GM18499 (cell line): Measurements from ENCODE around the gene CFAP300.

Source experiments
- ATAC-seq: cut with Tn5 transposase; IDR thresholded peaks from one replicate; pipeline ENCODE4 v1.9.1; 2021; ENCODE audit warnings: moderate number of reproducible peaks; ENCODE audit not compliant: insufficient read depth, unreplicated experiment

Gene CFAP300

DNA sequence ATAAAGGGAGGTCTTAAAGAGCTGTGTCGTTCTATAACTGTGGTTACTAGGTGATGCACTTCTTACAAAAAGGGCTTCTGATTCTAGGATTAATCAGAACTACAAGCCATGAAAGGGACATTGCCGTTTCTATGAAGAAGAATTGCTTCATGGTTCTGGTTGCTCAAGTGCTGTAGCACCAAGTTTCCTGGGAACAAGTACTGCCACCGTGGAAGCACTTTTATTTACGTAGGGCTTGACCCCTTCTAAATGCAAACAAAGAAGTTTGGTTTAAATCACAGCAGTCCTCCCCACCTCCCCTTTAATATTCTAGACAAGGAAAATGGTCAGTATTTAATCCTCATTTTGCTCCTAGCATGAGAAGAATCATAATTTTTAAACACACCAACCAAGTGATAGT, 72.8 kb downstream of the CFAP300 start:
- no peak for ATAC-seq

- no peak for ATAC-seq
Measured at GRCh38 chr11:102120437-102120973, 73.3 kb downstream of the CFAP300 start.

DNA sequence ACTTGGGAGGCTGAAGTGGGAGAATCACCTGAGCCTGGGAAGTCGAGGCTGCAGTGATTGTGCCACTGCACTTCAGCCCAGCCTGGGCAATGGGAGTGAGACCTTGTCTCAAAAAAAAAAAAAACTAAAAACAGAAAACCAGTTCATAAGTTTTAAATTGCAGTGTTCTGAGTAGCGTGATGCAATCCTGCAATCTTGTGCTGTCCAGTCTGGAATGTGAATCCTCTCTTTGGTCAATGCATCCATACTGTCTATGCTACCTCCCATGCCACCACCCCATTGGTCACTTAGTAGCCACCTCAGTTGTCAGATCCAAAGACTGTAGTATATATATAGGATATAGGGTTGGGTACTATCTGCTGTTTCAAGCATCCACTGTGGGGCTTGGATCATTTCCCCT, 74.1 kb downstream of the CFAP300 start:
- no peak for ATAC-seq
